GM23338 (cell line): ENCODE results near the gene PIK3C2G. TPM values are rescaled to one million over a fixed set of nuclear protein-coding genes. Genes with fewer than 3 reads are reported as not detected.

Source experiments
- ATAC-seq: fragments of 200-7000 bp; cut with Tn5 transposase; 3 replicates; pipeline ENCODE4 v1.9.1; 2020
- DNase-seq: peaks from one replicate; pipeline ENCODE4 v3.0.0-alpha.2; 2015; ENCODE audit warnings: low spot score
- H2AFZ ChIP-seq: fragments of 200-600 bp; sonication (generic); 2 replicates; pipeline ENCODE4 v1.8.0; 2016; ENCODE audit warnings: antibody characterized with exemption, mild to moderate bottlenecking, moderate library complexity
- H3F3A ChIP-seq: fragments of 200-600 bp; sonication (generic); replicated peaks from 2 replicates; pipeline ENCODE4 v1.8.0; 2017; ENCODE audit warnings: antibody characterized with exemption, mixed run types, low read depth
- H3K27ac ChIP-seq: fragments of 200-600 bp; sonication (generic); 2 replicates; pipeline ENCODE4 v1.6.1; 2016; ENCODE audit warnings: low read depth
- H3K27me3 ChIP-seq: fragments of 200-600 bp; sonication (generic); 2 replicates; pipeline ENCODE4 v1.8.0; 2016; ENCODE audit warnings: mild to moderate bottlenecking, mixed run types, moderate library complexity; ENCODE audit not compliant: insufficient read depth
- H3K36me3 ChIP-seq: fragments of 200-600 bp; sonication (generic); 2 replicates; pipeline ENCODE4 v1.8.0; 2016; ENCODE audit warnings: mild to moderate bottlenecking; ENCODE audit not compliant: insufficient read depth
- H3K4me1 ChIP-seq: fragments of 200-600 bp; sonication (generic); 2 replicates; pipeline ENCODE4 v1.8.0; 2016; ENCODE audit warnings: mild to moderate bottlenecking, moderate library complexity; ENCODE audit not compliant: insufficient read depth
- H3K4me2 ChIP-seq: fragments of 200-600 bp; sonication (generic); 2 replicates; pipeline ENCODE4 v1.7.1; 2017; ENCODE audit warnings: mixed run types
- H3K4me3 ChIP-seq: fragments of 200-600 bp; sonication (generic); 2 replicates; pipeline ENCODE4 v1.6.1; 2016; ENCODE audit warnings: mixed run types
- H3K79me2 ChIP-seq: fragments of 200-600 bp; sonication (generic); replicated peaks from 2 replicates; pipeline ENCODE4 v1.8.0; 2017; ENCODE audit warnings: mild to moderate bottlenecking; ENCODE audit not compliant: insufficient read depth
- H3K9me2 ChIP-seq: fragments of 200-600 bp; sonication (generic); 2 replicates; pipeline ENCODE4 v1.8.0; 2017; ENCODE audit not compliant: insufficient read depth
- H4K20me1 ChIP-seq: fragments of 200-600 bp; sonication (generic); replicated peaks from 2 replicates; pipeline ENCODE4 v1.8.0; 2017; ENCODE audit warnings: mild to moderate bottlenecking; ENCODE audit not compliant: insufficient read depth
- H3K27ac Mint-ChIP-seq: 2 replicates; pipeline ENCODE4 v1.8.0; 2020; ENCODE audit warnings: inconsistent platforms, mild to moderate bottlenecking, moderate library complexity, mixed read lengths
- H3K27me3 Mint-ChIP-seq: 3 replicates; pipeline ENCODE4 v1.8.0; 2022; ENCODE audit warnings: low read depth, mild to moderate bottlenecking, moderate library complexity, mixed read lengths, inconsistent platforms; ENCODE audit not compliant: insufficient read depth, poor library complexity
- H3K36me3 Mint-ChIP-seq: 3 replicates; pipeline ENCODE4 v1.8.0; 2021; ENCODE audit warnings: low read depth, mild to moderate bottlenecking, inconsistent platforms, moderate library complexity, mixed read lengths
- H3K4me1 Mint-ChIP-seq: 3 replicates; pipeline ENCODE4 v1.8.0; 2020; ENCODE audit warnings: mild to moderate bottlenecking, inconsistent platforms, mixed read lengths
- H3K4me3 Mint-ChIP-seq: 3 replicates; pipeline ENCODE4 v1.8.0; 2021; ENCODE audit warnings: moderate library complexity, mild to moderate bottlenecking, inconsistent platforms, mixed read lengths
- H3K9me3 Mint-ChIP-seq: 3 replicates; pipeline ENCODE4 v1.8.0; 2020; ENCODE audit warnings: moderate library complexity, mild to moderate bottlenecking, inconsistent platforms, mixed read lengths
- CREB1 ChIP-seq: fragments of 250-450 bp; sonication (Bioruptor Pico); IDR thresholded peaks from 2 replicates; pipeline ENCODE4 v1.5.0; 2020; ENCODE audit warnings: low read depth, mild to moderate bottlenecking, moderate library complexity
- EZH2phosphoT487 ChIP-seq: fragments of 200-600 bp; sonication (generic); IDR thresholded peaks from one replicate; pipeline ENCODE4 v1.8.1; 2018; ENCODE audit warnings: antibody characterized with exemption; ENCODE audit not compliant: unreplicated experiment
- JUNB ChIP-seq: IDR thresholded peaks from one replicate; pipeline ENCODE4 v1.6.1; 2016; ENCODE audit warnings: antibody characterized with exemption; ENCODE audit not compliant: unreplicated experiment
- NANOG ChIP-seq: IDR thresholded peaks from 2 replicates; pipeline ENCODE4 v1.6.1; 2016; ENCODE audit warnings: antibody characterized with exemption, borderline replicate concordance
- POLR2AphosphoS5 ChIP-seq: IDR thresholded peaks from 2 replicates; pipeline ENCODE4 v1.6.1; 2016; ENCODE audit warnings: antibody characterized with exemption, low read depth
- REST ChIP-seq: IDR thresholded peaks from one replicate; pipeline ENCODE4 v1.6.1; 2018; ENCODE audit warnings: antibody characterized with exemption; ENCODE audit not compliant: unreplicated experiment
- STAT1 ChIP-seq: IDR thresholded peaks from one replicate; pipeline ENCODE4 v1.6.1; 2016; ENCODE audit warnings: antibody characterized with exemption; ENCODE audit not compliant: unreplicated experiment
- ZNF114 ChIP-seq: fragments of 250-450 bp; sonication (Bioruptor Pico); IDR thresholded peaks from 2 replicates; pipeline ENCODE4 v1.5.0; 2020; ENCODE audit warnings: mild to moderate bottlenecking, moderate library complexity
- ZNF331 ChIP-seq: fragments of 250-450 bp; sonication (Bioruptor Pico); IDR thresholded peaks from 2 replicates; pipeline ENCODE4 v1.5.0; 2020; ENCODE audit warnings: low read depth, mild to moderate bottlenecking, moderate library complexity
- polyA plus RNA-seq: library from polyadenylated mRNA; unstranded; fragments of >200 nt; fragmentation: Nextera tagmentation; extraction: Ambion mirVana; gene quantifications from 2 replicates; pipeline ENCODE4 v1.2.1, GENCODE V29; 2016
- total RNA-seq: library from RNA; depleted of rRNA; stranded (reverse); fragments of >200 nt; shearing (Covaris generic); gene quantifications from 2 replicates; pipeline ENCODE4 v1.2.3, GENCODE V29; 2014
- TF ChIP-seq, protein P1 (sequence below), 2 experiments: fragments of 200-600 bp in 1 of 2; sonication (generic) in 1 of 2; conservative IDR thresholded peaks; 2 replicates each; pipeline versions ENCODE4 v1.5.1 to v1.6.1; 2016 to 2017; ENCODE audit warnings: antibody characterized with exemption in 2 of 2, low read depth in 2 of 2, mild to moderate bottlenecking in 2 of 2, moderate library complexity in 1 of 2
- TF ChIP-seq, protein P2 (sequence below): fragments of 250-450 bp; sonication (Bioruptor Pico); IDR thresholded peaks from 2 replicates; pipeline ENCODE4 v1.5.0; 2020; ENCODE audit warnings: mild to moderate bottlenecking, moderate library complexity

The PIK3C2G gene
- total and polyA plus RNA-seq, 2 experiments from 2014 or later, result not detected

GRCh38 chr12:18468246-18469075 is 207.1 kb downstream of the PIK3C2G start (continued):
- TF ChIP-seq REST (no peak), CREB1 (CRISPR knock-in tag) (no peak), NANOG (no peak), ZNF331 (no peak), POLR2AphosphoS5 (no peak), STAT1 (no peak)

- Histone ChIP-seq H3K9me2 (no peaks in the 10 kb centered on the region), H3K4me1 (no peaks in the 10 kb centered on the region), H3K79me2 (no peaks in the 10 kb centered on the region), H2AFZ (no peak overlapping the region), H3F3A (no peaks in the 10 kb centered on the region), H4K20me1 (no peaks in the 10 kb centered on the region), H3K27ac (no peak overlapping the region), H3K4me3 (no peak overlapping the region), H3K27me3 (no peaks in the 10 kb centered on the region), H3K36me3 (no peaks in the 10 kb centered on the region), H3K4me2 (no peak overlapping the region)
- H3K27me3 Mint-ChIP-seq, result no peaks in the 10 kb centered on the region
- no peaks in the 10 kb centered on the region for H3K9me3 Mint-ChIP-seq
- no peak overlapping the region for H3K4me3 Mint-ChIP-seq
- H3K36me3 Mint-ChIP-seq, result no peaks in the 10 kb centered on the region
- DNase-seq, result no peak
- no peak overlapping the region for H3K27ac Mint-ChIP-seq
- ATAC-seq, result no peak
- peaks cover 10% of the 10 kb centered on the region; the same call in 2 of the 3 replicates for H3K4me1 Mint-ChIP-seq
- TF ChIP-seq, protein P1, sequence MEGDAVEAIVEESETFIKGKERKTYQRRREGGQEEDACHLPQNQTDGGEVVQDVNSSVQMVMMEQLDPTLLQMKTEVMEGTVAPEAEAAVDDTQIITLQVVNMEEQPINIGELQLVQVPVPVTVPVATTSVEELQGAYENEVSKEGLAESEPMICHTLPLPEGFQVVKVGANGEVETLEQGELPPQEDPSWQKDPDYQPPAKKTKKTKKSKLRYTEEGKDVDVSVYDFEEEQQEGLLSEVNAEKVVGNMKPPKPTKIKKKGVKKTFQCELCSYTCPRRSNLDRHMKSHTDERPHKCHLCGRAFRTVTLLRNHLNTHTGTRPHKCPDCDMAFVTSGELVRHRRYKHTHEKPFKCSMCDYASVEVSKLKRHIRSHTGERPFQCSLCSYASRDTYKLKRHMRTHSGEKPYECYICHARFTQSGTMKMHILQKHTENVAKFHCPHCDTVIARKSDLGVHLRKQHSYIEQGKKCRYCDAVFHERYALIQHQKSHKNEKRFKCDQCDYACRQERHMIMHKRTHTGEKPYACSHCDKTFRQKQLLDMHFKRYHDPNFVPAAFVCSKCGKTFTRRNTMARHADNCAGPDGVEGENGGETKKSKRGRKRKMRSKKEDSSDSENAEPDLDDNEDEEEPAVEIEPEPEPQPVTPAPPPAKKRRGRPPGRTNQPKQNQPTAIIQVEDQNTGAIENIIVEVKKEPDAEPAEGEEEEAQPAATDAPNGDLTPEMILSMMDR (conservative IDR thresholded peaks at IDR 0.05; ENCODE audit: low read depth in 2 of 2), result no peak
- no peak for TF ChIP-seq ZNF331
- TF ChIP-seq STAT1, result no peak
- no peak for TF ChIP-seq ZNF114 (CRISPR knock-in tag)
- TF ChIP-seq JUNB, result no peak
- TF ChIP-seq, protein P2, sequence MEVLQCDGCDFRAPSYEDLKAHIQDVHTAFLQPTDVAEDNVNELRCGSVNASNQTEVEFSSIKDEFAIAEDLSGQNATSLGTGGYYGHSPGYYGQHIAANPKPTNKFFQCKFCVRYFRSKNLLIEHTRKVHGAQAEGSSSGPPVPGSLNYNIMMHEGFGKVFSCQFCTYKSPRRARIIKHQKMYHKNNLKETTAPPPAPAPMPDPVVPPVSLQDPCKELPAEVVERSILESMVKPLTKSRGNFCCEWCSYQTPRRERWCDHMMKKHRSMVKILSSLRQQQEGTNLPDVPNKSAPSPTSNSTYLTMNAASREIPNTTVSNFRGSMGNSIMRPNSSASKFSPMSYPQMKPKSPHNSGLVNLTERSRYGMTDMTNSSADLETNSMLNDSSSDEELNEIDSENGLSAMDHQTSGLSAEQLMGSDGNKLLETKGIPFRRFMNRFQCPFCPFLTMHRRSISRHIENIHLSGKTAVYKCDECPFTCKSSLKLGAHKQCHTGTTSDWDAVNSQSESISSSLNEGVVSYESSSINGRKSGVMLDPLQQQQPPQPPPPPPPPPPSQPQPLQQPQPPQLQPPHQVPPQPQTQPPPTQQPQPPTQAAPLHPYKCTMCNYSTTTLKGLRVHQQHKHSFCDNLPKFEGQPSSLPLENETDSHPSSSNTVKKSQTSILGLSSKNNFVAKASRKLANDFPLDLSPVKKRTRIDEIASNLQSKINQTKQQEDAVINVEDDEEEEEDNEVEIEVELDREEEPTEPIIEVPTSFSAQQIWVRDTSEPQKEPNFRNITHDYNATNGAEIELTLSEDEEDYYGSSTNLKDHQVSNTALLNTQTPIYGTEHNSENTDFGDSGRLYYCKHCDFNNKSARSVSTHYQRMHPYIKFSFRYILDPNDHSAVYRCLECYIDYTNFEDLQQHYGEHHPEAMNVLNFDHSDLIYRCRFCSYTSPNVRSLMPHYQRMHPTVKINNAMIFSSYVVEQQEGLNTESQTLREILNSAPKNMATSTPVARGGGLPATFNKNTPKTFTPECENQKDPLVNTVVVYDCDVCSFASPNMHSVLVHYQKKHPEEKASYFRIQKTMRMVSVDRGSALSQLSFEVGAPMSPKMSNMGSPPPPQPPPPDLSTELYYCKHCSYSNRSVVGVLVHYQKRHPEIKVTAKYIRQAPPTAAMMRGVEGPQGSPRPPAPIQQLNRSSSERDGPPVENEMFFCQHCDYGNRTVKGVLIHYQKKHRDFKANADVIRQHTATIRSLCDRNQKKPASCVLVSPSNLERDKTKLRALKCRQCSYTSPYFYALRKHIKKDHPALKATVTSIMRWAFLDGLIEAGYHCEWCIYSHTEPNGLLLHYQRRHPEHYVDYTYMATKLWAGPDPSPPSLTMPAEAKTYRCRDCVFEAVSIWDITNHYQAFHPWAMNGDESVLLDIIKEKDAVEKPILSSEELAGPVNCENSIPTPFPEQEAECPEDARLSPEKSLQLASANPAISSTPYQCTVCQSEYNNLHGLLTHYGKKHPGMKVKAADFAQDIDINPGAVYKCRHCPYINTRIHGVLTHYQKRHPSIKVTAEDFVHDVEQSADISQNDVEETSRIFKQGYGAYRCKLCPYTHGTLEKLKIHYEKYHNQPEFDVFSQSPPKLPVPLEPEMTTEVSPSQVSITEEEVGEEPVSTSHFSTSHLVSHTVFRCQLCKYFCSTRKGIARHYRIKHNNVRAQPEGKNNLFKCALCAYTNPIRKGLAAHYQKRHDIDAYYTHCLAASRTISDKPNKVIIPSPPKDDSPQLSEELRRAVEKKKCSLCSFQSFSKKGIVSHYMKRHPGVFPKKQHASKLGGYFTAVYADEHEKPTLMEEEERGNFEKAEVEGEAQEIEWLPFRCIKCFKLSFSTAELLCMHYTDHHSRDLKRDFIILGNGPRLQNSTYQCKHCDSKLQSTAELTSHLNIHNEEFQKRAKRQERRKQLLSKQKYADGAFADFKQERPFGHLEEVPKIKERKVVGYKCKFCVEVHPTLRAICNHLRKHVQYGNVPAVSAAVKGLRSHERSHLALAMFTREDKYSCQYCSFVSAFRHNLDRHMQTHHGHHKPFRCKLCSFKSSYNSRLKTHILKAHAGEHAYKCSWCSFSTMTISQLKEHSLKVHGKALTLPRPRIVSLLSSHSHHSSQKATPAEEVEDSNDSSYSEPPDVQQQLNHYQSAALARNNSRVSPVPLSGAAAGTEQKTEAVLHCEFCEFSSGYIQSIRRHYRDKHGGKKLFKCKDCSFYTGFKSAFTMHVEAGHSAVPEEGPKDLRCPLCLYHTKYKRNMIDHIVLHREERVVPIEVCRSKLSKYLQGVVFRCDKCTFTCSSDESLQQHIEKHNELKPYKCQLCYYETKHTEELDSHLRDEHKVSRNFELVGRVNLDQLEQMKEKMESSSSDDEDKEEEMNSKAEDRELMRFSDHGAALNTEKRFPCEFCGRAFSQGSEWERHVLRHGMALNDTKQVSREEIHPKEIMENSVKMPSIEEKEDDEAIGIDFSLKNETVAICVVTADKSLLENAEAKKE (CRISPR knock-in tag), result no peak
- no peak for TF ChIP-seq NANOG
- no peak for TF ChIP-seq EZH2phosphoT487
These were observed 208.9 kb downstream of the PIK3C2G start for GRCh38 chr12:18470251-18470650.
